ENCODE data around the gene MOV10L1.
"Not testable (repeated sequence)": the region's sequence is repeated elsewhere in the genome, so short reads cannot be mapped to it uniquely, and the experiment has no call there.

MOV10L1 gene

GRCh38 chr22:50081426-50082196 lies 8.2 kb upstream of the MOV10L1 start:
- no peak for DNase-seq

GRCh38 chr22:50082197-50082715 lies 7.5 kb upstream of the MOV10L1 start:
- DNase-seq, result no peak

GRCh38 chr22:50082961-50083461 lies 6.8 kb upstream of the MOV10L1 start:
- DNase-seq, result no peak

GRCh38 chr22:50083462-50084079 lies 6.2 kb upstream of the MOV10L1 start:
- DNase-seq, result no peak

- DNase-seq, result no peak
These were observed 5.7 kb upstream of the MOV10L1 start for GRCh38 chr22:50084080-50084477.

GRCh38 chr22:50084614-50085021 lies 5.2 kb upstream of the MOV10L1 start:
- no peak for DNase-seq

GRCh38 chr22:50085211-50085972 lies 4.4 kb upstream of the MOV10L1 start, which contains the start of gene MLC1:
TSS of gene MLC1 (minus strand) at chr22:50085426. CDS start at chr22:50084902, 524 bp downstream.
- no peak for DNase-seq

- DNase-seq, result no peak
These were observed 3.3 kb upstream of the MOV10L1 start for GRCh38 chr22:50086526-50086925.

- not testable (repeated sequence) for DNase-seq
These were observed 2.8 kb upstream of the MOV10L1 start for GRCh38 chr22:50086975-50087374.

- no peak for DNase-seq
These were observed 2.2 kb upstream of the MOV10L1 start for GRCh38 chr22:50087646-50088045.

GRCh38 chr22:50088096-50088495 lies 1.7 kb upstream of the MOV10L1 start:
- DNase-seq, result no peak

GRCh38 chr22:50089231-50089630 lies 575 bp upstream of the MOV10L1 start:
- no peak for DNase-seq

GRCh38 chr22:50090412-50090714 lies 557 bp downstream of the MOV10L1 start:
- no peak for DNase-seq

GRCh38 chr22:50091092-50091768 lies 1.4 kb downstream of the MOV10L1 start:
- DNase-seq, result no peak

GRCh38 chr22:50092342-50092741 lies 2.5 kb downstream of the MOV10L1 start:
- DNase-seq, result no peak

- DNase-seq, result no peak
These were observed 8.2 kb downstream of the MOV10L1 start for GRCh38 chr22:50098052-50098451.

- peak; percentile 16 for DNase-seq
These were observed 12.2 kb downstream of the MOV10L1 start for GRCh38 chr22:50101870-50102565.

GRCh38 chr22:50102946-50103345 lies 13.1 kb downstream of the MOV10L1 start:
- no peak for DNase-seq

GRCh38 chr22:50104141-50104544 lies 14.3 kb downstream of the MOV10L1 start:
- peak; percentile 60 for DNase-seq

- peak; percentile 35 for DNase-seq
These were observed 15.6 kb downstream of the MOV10L1 start for GRCh38 chr22:50105208-50106100.

- DNase-seq, result no peak
These were observed 17.7 kb downstream of the MOV10L1 start for GRCh38 chr22:50107529-50107928.
